HL-60/S4 treated with retinoic acid at 250 ng/mL for 4 days and 3 days (cell line): ENCODE measurements around the gene VPS8.

Experiments
- in situ Hi-C: fragments of 300-500 bp; cut with MboI; formaldehyde crosslinking; loops from 2 replicates; pipeline ENCODE4 v1.7.0; 2022; ENCODE audit warnings: low sequenced_read_pairs

Gene VPS8

DNA sequence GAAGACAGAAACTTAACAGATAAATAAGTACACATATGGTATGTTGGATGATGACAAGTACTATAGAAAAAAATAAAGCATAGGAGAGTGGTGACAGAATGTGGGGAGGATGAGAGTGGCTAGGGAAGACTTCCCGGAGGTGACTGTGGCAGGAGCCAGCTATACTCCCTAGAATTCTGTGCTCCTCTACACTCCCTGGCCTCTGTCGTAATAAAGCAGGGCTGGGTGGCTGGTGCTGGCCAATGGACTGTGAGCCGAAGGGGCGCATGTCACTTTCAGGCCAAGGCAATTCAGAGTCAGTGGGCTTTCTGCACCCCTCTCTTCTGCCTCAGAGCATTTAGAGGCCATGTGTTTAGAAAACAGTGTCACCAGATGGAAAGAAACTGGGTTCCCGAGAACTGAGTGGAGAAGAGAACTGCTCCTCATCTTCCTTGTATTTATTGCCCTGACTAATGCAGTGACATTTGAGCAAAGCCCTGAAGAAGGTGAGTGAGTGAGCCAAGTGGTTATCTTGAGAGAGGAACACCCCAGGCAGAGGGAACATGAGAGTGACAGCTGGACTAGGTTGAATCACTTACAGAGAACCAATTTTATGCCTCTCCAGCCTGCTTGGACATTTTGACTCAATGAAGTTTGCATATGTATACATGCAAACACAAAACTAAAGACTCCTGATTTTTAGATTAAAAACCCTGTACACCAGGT is 5.2 kb upstream of the VPS8 start:
- in situ Hi-C loops: no loop called here

DNA sequence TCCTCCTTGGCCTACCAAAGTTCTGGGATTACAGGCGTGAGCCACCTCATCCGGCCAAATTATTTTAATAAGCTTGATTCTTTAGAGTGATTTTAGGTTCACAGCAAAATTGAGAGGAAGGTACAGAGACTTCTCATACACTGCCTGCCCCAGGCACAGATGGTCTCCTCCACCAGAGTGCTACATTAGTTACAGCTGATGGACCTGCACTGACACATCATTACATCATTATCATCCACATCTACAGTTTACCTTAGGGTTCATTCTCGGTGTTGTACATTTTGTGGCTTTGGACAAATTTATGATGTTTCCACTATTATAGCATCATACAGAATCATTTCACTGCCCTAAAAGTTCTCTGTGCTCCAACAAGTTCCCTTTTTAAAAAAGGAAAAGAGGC is 4.4 kb upstream of the VPS8 start:
- in situ Hi-C loops: no loop called here

DNA sequence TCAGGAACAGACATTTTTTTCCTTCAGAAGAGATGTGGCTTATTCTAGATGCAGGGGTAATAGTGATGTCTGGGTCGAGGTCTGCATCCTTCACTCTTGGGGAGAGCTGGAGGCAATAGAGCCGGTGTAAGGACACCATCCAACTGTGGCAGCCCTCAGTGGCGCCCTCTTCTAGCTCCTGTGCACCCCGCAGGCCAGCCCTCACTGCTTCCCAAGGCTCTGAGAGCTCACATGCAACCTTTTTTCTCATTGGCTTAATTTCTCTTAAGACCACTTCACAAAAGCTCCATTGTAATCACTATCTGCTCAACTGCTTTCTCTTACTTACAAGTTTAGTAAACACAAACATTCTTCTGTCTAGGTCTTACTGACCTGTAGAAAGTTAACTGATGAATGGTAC is 3.9 kb upstream of the VPS8 start:
- in situ Hi-C loops: no loop called here

DNA sequence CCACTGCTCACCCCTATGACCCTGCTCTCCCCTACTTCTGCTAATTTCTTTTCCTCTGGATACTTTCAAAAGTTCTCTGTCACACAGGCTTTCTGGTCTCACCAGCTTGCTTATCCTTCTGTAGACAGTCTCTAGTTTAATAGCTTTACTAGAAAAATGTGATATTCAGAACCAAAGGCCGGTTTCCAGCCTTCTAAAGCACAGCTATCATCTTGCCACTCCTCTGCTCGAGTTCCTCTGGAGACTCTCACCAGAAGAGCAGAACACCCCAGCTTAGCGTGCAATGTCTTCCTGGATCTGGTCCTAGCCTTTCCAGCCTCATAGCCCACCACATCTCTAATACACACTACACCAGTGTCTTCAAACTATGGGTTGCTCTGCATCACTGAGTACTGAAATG is 1.8 kb upstream of the VPS8 start:
- in situ Hi-C loops: no loop called here

DNA sequence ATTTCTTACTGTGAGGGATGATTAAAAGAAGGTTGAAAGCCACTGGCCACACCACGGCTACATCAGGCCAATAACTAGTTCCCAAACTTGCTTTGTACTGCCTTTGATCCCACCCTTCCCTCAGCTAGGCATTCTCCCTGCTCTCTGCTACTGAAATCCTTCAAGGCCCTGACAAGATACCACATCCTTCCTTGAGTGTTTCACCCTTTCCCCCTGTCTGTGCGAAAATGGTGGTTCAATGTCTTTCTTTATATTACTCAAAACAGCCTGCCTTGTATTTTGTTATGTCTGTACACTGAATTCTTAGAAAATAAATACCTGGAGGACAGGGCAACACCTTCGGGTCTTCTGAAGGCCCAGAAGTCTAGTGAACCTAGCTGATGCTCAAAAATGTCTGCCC is 932 bp upstream of the VPS8 start:
- in situ Hi-C loops: no loop called here

DNA sequence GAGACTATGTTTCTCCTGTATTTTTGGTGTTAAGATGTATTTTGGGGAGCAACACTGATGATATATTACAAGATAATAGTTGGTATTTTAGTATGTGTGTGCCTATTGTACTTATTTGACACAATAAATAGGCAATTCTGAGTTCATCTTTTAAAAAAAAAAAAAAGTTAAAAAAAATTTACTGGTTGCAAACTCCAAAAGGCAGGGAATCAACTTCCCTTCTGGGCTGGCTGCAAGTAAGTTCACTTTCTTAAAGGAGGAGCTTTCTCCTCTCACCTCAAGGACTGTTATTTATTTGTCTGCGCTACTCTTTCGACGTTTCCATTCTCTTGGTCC is 335 bp upstream of the VPS8 start:
- in situ Hi-C loops: no loop called here

DNA sequence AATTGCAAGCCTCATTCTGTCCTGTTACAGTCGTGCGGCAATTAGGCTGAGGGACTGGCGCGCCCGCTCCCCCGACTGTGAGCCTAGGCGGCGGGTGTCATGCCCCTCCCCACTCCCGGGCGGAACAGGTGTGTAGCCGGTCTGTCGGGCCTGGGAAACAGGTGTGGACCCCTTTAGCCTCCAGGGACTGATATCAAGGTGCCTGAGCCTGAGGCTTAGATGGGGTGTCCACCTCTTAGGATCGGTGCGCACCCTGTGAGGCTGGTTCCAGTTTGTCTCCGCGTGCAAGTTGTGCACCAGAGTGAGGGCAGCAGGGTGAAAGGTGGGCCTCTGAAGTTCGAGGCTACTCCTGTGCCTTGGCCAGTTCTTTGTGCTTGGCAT is 686 bp downstream of the VPS8 start:
- in situ Hi-C loops: no loop called here

DNA sequence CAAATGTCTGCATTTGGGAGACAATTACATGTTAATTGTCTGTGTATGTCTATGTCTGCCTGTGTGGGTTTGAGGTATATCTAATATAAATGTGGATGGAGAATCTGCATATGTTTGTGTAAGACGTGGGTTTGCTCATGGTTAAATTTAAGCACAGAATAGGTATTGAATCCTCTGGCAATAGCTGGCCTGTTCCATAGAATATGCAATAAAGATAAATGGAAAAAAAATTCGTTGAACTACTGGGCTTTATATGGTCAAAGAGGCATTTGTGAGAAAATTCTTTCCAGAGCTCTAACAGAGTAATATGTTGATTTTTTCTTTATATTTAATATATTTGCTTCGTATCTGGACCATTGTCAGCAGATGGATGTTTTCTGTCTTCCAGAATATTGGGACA is 1.4 kb downstream of the VPS8 start:
- in situ Hi-C loops: no loop called here

DNA sequence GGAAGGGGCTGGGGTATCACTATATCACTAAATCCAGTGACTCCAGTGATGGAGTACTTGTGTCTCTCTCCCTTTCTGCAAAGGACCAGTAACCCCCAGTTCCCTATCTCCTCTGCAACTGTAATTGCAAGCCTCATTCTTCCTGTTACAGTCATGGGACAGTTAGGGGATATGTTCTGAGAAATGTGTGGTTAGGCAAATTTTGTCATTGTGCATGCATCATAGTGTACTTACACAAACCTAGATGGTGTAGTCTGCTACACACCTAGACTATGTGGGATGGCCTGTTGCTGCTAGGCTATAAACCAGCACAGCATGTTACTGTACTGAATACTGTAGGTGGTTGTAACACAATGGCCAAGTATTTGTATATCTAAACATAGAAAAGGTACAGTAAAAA is 2.2 kb downstream of the VPS8 start:
- in situ Hi-C loops: no loop called here

DNA sequence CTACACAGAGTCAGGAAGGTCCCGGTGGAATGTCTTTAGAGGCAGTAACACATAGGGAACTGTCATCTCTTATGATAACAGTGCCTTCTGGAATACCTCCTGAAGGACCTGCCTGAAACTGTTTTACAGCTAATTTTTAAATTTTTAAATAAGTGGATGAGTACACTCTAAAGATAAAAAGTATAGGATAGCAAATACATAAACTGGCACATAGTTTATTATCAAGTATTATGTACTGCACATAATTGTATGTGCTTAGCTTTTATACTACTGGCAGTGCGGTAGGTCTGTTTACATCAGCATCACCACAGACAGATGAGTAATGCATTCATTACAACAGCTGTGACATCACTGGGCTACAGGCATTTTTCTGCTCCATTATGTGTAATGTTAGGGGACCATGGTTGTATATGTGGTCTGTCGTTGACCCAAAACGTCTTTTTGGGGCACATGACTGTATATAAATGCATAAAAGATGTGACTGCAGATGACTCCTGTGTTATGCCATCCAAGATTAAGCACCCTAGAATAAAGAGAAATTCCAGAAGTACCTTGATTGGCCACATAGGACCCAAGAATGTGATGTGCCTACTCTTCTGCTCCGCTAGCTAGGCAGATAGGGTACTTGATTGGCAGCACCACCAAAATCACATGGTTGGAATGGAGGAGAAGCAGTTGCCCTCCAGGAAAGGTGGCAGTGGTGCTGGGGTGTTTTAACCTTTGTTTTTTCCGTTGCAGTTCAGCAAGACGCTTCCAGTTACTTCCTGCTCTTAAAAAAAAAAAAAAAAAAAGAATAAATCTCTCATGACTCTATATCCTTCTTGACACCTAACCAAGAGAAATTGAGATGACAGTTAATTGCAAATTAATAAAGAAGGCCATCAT is 3.3 kb downstream of the VPS8 start:
- in situ Hi-C loops: no loop called here

DNA sequence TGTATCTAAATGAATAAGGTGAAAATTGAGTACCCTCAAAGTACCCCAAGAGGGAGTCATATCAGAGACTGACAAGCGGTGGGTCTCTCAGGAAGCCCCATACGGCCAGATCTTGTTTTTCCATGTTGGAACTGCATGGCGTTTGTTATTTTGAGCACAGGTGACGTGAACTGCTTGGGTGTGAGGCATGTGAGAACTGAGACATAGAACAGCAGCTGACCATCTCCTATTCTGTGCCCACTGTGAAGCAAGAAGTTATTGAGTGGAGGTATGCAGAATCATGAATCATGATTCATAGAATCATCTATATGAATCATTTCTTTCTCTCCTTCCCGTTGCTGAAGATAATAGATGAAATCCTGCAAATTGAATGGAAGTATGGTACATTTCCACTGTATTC is 4.6 kb downstream of the VPS8 start:
- in situ Hi-C loops: no loop called here

DNA sequence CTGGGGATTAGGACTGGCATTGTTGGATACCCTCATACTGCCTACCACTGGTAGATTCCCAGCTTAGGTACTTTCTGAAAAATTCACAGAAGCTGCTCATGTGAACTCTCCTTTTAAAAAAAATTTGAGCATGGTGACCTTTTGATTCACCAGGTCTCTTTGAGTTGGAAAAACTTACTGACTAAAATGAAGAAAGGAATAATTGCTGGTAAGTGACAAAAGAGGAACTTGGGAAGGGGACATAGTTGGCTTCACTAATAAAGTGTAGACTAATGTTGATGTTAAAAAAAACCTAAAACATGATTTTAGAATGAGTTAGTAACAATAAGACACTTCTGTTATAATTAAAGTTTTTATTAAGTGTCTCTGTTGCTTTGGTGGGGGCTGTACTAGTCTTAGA is 8.6 kb downstream of the VPS8 start:
- in situ Hi-C loops: no loop called here

DNA sequence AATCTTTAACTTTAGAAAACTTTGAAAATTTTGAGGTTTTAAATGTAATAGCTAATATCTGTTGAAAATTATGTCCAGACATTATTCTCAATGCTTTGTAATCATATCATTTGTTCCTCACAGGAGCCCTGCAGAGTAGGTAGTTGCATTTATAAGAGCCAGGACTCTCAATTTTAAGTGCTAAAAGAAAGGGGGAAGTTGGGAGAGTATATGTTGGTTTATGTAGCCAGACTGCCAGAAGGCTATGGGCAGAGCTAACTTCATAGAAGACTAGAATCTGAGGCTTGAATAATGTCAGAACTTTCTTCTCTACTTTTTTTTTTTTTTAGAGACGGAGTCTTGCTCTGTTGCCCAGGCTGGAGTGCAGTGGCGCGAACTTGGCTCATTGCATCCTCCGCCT is 9.1 kb downstream of the VPS8 start:
- in situ Hi-C loops: no loop called here

DNA sequence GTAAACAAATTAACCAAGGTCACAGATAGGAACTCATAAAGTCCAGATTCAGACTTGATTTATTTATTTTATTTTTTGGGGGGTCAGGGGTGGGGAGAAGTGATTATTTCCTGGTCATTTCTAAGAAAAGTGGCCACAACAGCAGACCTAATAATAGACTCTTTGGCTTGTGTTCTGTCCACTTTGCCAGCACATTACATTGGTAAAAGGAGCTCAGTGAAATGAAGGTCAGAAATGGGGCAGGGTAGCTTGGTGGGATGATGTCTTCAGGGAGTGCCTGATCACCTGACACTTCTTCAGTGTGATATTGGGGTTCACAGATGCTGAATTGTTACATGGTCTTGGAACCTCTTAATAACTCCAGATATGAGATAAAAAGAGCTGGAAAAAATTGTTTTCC is 10.1 kb downstream of the VPS8 start:
- in situ Hi-C loops: no loop called here

DNA sequence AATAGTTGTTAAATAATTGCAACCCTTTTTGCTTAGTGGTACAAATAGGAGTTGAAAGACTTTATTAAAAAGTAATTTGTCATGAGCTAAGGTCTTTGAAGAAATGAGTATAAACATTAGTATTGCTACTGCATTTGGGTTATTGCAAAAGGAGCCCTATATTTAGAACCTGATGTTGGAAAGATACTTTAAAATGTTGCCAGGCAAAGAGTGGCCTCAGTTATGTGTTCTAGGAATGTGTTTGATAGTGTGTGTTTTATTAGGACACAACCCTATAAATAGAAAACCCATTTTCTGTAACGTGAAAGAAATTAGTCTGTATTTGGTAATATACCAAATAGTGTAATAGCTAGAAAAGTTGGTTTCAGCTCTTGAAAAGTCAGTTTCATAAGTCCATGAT is 10.7 kb downstream of the VPS8 start:
- in situ Hi-C loops: no loop called here

DNA sequence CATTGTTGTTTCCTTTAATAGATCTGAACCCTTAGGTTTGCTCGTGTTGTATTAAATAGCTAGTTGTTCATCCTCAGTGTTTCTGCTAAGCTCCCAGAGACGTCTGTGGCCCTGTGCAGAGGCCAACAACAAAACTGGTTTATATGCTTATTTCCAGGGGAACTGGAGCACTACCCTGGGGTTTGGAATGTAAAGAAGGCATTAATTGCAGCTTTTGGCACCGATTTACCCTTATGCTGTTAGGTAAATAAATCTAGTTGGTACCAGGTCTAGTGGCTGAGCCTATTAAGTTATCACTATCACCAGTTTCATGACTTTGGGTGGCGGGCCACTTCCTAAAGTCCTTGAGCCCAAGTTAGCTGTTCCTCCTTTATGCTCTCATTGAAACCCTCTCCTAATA is 12.0 kb downstream of the VPS8 start:
- in situ Hi-C loops: no loop called here

DNA sequence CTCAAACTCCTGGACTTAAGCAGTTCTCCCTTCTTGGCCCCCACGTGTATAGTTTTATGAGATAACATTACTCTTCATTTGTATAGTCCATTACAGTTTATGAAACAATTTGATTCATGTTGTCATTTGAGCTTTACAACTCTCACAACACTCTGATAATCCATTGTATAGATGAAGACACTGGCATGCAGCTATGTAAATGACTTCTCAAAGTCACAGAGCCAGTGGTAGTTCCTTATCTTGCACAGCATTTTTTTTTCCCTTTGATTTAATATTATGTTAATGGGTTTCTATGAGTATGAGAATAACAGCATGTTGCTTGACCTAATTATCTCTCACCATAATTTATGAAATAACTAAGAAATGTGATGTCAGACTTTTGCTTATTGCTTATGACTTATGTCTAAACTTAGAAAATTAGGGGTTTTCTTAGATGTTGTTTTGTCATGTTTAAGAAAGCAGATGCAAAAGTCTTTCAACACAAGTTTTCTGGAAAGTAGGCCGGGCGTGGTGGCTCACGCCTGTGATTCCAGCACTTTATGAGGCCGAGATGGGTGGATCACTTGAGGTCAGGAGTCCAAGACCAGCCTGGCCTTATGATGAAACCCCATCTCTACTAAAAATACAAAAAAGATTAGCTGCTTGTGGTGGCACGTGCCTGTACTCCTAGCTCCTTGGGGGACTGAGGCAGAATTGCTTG is 13.3 kb downstream of the VPS8 start:
- in situ Hi-C loops: no loop called here

DNA sequence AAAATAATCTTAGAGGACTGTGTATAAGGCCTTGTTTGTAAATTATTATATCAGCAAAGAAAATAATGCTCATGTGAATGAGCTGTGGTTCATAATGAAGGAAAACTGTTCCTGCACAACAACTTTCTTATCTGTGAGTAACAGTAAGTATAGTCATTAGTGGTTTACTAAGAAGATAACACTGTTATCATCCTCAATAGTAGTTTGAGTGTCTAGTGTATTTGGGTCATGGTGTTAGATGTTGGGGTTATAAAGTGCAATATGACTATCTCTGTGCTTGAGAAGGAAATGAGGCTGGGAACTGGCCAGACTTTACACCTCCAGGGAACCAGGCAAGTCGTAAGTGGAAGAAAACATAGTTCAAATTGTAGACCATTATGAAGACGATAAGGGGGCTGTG is 15.6 kb downstream of the VPS8 start:
- in situ Hi-C loops: no loop called here

DNA sequence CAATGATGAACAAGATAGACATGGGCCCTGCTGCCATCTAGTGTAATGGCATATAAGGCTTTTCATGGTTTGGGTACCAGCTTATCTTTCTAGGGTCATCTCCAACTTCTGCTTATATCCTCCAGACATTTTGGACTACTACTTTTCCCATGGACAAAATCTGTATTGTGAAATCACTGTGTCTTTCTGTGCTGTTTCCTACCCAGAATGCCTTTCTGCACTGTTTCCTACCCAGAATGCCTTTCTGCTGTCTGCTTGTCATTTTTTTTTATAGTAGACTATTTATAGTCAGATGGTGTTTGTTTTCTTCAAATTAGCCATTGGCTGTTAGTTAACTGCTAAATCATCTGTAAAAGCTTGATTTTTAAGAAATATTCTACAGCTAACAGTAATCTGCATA is 20.1 kb downstream of the VPS8 start:
- in situ Hi-C loops: no loop called here

DNA sequence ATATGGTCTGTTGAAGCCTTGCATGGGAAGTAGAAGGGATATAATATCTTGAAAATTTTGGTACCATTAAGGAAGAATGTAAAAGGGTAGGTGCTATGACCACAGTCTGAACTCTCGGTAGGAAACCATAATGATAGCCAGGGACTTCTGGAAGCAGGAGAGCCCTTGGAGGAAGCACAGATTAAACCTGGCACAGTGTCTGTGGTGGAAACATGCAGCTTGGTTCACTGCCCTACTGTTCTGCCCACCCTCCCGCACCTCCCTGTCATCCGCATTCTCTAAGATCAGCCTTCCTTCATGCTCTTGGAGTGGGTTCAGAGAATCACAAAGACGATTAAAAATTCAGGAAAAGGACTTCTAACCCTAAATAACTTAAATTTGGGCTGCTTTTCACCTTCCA is 20.9 kb downstream of the VPS8 start:
- in situ Hi-C loops: no loop called here

DNA sequence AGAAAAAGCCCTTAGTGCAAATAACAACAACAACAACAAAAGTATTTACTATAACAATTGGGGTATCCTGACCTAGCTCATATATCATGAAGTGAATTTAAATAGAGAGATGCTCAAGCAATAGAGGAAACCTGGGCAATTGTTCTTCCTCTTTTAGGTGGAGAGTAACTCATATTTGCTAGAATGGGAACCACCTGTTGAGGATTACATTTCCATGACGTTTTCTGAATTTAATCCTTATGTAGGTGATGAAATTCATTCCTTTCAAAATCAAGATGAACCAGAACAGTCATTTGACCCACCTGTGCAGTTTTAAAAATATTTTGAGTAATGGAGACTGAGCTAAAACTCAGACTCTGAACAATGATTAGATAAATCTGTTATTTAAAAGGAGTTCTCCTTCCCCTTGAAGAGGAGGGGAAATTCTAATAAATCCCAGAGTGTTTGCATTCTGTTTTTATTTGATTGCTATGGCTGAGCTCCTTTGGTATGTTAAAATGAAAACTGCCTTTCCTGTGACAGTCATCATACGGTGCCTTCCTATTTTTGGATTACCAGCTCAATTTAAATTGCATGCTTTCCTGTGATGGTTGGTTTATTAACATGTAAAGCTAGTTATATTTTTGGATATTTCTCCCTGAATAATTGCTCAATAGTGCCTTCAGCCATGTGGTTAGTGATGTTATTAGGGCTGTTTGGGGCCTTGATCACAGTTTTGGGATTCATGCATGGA is 24.3 kb downstream of the VPS8 start:
- in situ Hi-C loops: no loop called here
